Stomach smooth muscle (tissue), 2 donors: ENCODE data around the gene B3GALT6.
"Not testable (repeated sequence)": the region's sequence is repeated elsewhere in the genome, so short reads cannot be mapped to it uniquely, and the experiment has no call there.

Experiments
- H3K27ac ChIP-seq: one replicate; pipeline ENCODE4 v1.7.0; 2013; ENCODE audit warnings: mild to moderate bottlenecking, low read length, inconsistent platforms
- H3K27me3 ChIP-seq, 2 donors: one replicate each; pipeline ENCODE4 v1.7.0; 2013; ENCODE audit warnings: low read length in 2 of 2; ENCODE audit not compliant: insufficient read depth in 2 of 2, control insufficient read depth in 1 of 2
- H3K36me3 ChIP-seq, 2 donors: one replicate each; pipeline ENCODE4 v1.7.0; 2013; ENCODE audit warnings: low read length in 2 of 2; ENCODE audit not compliant: control insufficient read depth in 2 of 2, insufficient read depth in 2 of 2
- H3K4me1 ChIP-seq: one replicate; pipeline ENCODE4 v1.7.0; 2013; ENCODE audit warnings: low read length; ENCODE audit not compliant: control insufficient read depth, insufficient read depth
- H3K4me3 ChIP-seq, 2 donors: one replicate each; pipeline ENCODE4 v1.7.0; 2013; ENCODE audit warnings: low read length in 2 of 2
- H3K9ac ChIP-seq, 2 donors: one replicate each; pipeline ENCODE4 v1.7.0; 2013; ENCODE audit warnings: low read length in 2 of 2, mild to moderate bottlenecking in 1 of 2
- H3K9me3 ChIP-seq, 2 donors: one replicate each; pipeline ENCODE4 v1.7.0; 2013; ENCODE audit warnings: low read length in 2 of 2; ENCODE audit not compliant: control insufficient read depth in 2 of 2
- donor health status: healthy.
- donor health status: Pancreatic carcinoma.

The B3GALT6 gene

DNA sequence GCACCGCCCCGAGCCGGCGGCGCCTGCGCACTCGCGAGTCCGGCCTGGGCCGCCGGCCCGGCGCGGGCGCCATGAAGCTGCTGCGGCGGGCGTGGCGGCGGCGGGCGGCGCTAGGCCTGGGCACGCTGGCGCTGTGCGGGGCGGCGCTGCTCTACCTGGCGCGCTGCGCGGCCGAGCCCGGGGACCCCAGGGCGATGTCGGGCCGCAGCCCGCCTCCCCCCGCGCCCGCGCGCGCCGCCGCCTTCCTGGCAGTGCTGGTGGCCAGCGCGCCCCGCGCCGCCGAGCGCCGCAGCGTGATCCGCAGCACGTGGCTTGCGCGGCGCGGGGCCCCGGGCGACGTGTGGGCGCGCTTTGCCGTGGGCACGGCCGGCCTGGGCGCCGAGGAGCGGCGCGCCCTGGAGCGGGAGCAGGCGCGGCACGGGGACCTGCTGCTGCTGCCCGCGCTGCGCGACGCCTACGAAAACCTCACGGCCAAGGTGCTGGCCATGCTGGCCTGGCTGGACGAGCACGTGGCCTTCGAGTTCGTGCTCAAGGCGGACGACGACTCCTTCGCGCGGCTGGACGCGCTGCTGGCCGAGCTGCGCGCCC is at the start of gene B3GALT6:
Gene B3GALT6 (plus strand): TSS at position 30 of the 588 bp plus-strand sequence. CDS start 42 bp downstream, at position 72.
- no peaks in the 10 kb centered on the region for H3K9me3 ChIP-seq
- peak within 1 kb of the TSS; percentile 68 to 96 for H3K4me3 ChIP-seq
- peaks cover 0 to 1% of the 10 kb centered on the region in 2 donors for H3K27me3 ChIP-seq
- peaks cover 43% of the 10 kb centered on the region for H3K4me1 ChIP-seq
- H3K27ac ChIP-seq = peak within 1 kb of the TSS; percentile 76
- peaks cover 5 to 20% of the 10 kb centered on the region in 2 donors for H3K36me3 ChIP-seq
- peak within 1 kb of the TSS; percentile 81 to 93 for H3K9ac ChIP-seq

DNA sequence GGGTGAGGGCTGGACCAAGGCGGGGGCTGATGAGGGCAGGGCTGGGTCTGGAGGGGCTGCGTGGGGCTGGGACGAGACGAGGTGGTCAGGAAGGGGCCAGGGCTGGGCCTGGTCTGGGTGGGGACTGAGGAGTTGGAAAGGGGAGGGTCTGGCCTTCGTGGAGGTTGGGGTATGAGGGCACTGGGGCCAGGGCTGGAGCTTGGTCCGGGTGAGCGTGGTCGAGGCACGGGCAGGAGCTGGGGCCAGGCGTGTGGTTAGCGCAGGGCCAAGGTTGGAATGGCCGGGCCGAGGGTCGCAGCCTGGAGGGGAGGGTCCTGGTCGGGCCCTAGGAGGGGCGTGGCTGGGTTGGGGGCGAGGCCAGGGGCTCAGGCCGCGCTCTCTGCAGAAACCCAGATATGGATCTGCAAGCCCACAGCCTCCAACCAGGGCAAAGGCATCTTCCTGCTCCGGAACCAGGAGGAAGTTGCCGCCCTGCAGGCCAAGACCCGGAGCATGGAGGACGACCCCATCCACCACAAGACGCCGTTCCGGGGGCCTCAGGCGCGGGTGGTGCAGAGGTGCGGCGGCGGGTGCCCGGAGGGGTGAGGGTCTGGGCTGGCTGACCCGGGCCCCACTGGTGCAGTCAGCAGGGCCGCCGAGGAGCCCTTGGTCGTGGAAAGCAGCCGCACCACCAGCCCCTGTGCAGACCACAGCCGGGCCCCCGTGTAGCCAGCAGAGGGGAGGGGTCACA is 49.4 kb upstream of the B3GALT6 start:
- Histone ChIP-seq H3K4me1 (no peaks in the 10 kb centered on the region), H3K36me3 (no peaks in the 10 kb centered on the region), H3K9me3 (no peaks in the 10 kb centered on the region), H3K9ac (no peak overlapping the region), H3K4me3 (no peak overlapping the region), H3K27me3 (peaks cover 7 to 9% of the 10 kb centered on the region in 2 donors), H3K27ac (no peak overlapping the region)

DNA sequence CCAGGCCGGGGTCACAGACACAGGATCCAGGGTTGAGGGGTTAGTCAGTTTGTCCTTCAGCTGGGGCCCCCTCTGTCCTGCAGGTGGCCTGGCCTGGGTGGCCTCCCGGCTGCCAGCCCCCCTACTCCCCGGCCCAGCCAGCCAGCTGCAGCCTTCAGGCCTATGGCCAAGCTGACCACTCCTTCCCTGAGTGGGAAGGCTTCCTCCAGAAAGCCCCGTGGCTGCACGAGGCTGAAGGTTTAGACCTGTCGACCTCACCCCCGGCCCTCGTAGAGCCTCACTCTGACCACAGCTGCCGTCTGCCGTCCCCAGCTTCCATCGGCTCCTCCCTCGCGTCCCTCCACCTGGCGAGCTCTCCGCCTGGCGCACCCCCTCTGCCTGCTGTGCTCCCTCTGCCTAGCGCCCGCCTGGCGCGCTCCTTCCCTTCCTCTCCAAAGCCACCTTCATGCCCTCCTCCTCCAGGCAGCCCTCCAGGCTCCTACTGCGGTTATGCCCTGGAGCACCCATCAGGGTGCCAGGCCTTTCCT is 48.8 kb upstream of the B3GALT6 start:
- Histone ChIP-seq H3K9me3 (no peaks in the 10 kb centered on the region), H3K9ac (no peak overlapping the region), H3K27me3 (peaks cover 5 to 6% of the 10 kb centered on the region in 2 donors), H3K36me3 (no peaks in the 10 kb centered on the region), H3K4me1 (no peaks in the 10 kb centered on the region), H3K27ac (no peak overlapping the region), H3K4me3 (no peak overlapping the region)

DNA sequence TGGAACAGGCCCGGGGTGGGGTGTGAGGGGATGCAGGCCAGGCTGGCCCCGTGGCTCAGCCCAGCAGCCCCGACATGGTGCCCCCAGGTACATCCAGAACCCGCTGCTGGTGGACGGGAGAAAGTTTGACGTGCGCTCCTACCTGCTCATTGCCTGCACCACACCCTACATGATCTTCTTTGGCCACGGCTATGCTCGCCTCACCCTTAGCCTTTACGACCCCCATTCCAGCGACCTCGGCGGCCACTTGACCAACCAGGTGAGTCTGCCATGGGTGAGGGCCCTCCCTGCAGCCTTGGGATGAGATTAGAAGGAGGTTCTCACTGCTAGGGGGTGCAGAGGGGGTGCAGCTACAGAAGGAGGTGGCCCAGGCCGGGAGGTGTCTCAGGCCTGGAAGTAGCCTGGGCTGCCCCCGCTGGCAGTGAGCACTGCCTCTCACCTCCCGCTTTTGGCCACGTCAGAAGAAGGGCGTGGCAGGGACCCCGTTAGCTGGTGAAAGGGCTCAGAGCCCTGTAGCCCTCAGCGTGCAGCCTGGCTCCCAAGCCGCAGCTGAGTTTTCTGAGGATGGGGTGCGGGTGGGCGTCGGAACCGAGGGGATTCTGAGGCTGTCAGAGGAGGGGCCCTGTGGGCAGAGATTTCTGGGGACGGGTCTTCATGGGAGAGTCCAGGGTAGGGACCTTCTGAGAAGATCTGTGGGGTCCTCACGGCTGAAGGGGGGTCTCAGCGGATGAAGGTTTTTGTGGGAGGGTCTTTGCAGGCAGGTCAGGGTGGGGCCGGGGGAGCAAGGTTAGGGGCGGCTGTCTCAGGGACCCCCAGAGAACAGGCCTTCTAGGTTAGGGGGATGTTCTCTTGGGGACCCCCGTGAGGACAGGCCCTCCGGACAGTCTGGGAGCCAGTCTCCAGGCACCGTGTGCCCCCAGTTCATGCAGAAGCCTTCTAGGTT is 47.9 kb upstream of the B3GALT6 start:
- H3K27ac ChIP-seq = no peak overlapping the region

DNA sequence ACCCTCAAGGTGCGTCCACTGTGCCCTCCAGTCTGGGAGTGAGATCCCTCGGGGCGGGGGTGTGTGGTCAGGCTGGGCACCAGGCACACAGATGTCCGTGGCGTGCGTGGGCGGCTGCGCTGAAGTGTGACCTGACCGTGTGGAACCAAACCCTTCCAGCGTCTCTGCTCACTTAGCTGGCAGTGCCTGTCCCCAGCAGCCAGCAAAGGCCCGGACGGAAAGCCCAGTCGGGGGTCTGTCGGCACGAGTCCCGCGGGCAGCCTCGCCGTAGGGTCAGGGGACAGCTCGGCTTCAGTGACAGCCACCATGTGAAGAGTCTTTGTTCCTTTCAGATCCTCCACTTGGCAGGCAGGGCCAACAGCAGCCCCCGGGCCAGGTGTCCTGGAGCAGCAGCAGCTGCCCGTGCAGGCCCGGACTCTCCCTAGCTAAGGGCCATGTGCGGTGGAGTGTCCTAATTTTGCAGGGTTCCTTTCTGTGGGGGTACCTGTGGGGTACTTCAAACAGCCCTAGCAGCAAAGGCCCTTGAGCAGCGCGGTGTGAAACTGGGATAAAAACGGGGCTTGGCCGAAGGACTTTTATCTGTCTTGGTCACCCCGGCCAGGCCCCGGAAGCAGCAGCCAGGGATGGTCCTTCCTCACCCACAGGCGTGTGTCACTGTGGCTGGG is 46.8 kb upstream of the B3GALT6 start:
- Histone ChIP-seq H3K4me1 (no peaks in the 10 kb centered on the region), H3K9ac (no peak overlapping the region), H3K9me3 (no peaks in the 10 kb centered on the region), H3K27ac (no peak overlapping the region), H3K4me3 (no peak overlapping the region), H3K27me3 (peaks cover 2 to 3% of the 10 kb centered on the region in 2 donors), H3K36me3 (no peaks in the 10 kb centered on the region)

More for the DNA sequence above, 47.9 kb upstream of the B3GALT6 start:
- Histone ChIP-seq H3K36me3 (no peaks in the 10 kb centered on the region), H3K4me1 (no peaks in the 10 kb centered on the region), H3K27me3 (peaks cover 2 to 3% of the 10 kb centered on the region in 2 donors), H3K9me3 (no peaks in the 10 kb centered on the region), H3K4me3 (no peak overlapping the region), H3K9ac (no peak overlapping the region)

DNA sequence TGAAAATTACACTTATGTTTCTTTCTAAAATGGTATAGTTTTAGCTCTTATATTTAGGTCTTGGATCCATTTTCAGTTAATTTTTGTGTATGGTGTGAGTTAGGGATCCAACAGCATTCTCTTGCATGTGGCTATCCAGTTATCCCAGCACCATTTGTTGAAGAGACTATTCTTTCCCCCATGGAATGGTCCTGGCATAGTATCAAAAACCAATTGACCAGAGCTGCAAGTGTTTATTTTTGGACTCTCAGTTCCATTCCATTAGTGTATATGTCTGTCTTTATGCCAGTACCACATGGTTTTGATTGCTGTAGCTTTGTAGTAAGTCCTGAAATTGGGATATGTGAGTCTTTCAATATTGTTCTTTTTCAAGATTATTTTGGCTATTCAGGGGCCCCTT is 44.1 kb upstream of the B3GALT6 start:
- Histone ChIP-seq H3K36me3 (no peaks in the 10 kb centered on the region), H3K9me3 (no peaks in the 10 kb centered on the region), H3K27me3 (no peaks in the 10 kb centered on the region), H3K9ac (no peak overlapping the region), H3K4me1 (no peaks in the 10 kb centered on the region), H3K27ac (no peak overlapping the region), H3K4me3 (no peak overlapping the region)

DNA sequence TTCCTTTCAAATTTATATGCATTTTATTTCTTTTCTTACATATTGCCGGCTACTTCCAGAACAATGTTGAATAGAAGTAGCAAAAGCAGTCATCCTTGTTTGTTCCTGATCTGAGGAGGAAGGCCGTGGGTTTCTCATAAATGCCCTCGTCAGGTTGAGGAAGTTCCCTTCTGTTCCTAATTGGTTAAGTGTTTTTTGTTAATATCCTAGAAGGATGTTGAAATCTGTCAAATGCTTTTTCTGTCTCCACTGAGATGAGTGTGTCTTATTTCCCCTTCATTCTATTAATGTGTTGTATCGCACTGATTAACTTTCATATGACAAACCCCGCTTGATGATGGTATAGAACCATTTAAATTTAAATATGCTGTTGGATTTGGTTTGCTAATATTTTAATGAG is 42.9 kb upstream of the B3GALT6 start:
- no peak overlapping the region for H3K27ac ChIP-seq
- no peaks in the 10 kb centered on the region for H3K36me3 ChIP-seq
- H3K27me3 ChIP-seq = no peaks in the 10 kb centered on the region

DNA sequence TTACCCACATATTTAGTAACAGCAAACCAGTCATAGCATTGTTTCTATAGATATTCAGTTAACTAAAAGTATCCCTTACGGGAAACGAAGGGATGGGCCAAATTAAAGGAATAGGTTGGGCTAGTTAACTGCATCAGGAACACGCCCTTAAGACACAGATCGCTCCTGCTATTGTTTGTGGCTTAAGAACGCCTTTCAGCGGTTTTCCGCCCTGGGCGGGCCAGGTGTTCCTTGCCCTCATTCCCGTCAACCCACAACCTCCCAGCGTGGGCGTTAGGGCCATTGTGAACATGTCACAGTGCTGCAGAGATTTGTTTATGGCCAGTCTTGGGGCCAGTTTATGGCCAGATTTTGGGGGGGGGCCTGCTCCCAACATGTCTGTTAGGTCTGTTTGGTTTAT is 40.3 kb upstream of the B3GALT6 start:
- Histone ChIP-seq H3K27me3 (no peaks in the 10 kb centered on the region), H3K4me3 (no peak overlapping the region), H3K36me3 (no peaks in the 10 kb centered on the region), H3K9me3 (no peaks in the 10 kb centered on the region), H3K27ac (no peak overlapping the region), H3K4me1 (no peaks in the 10 kb centered on the region), H3K9ac (no peak overlapping the region)

More for the DNA sequence above, 42.9 kb upstream of the B3GALT6 start:
- no peaks in the 10 kb centered on the region for H3K9me3 ChIP-seq
- H3K9ac ChIP-seq = no peak overlapping the region
- H3K4me3 ChIP-seq = no peak overlapping the region
- no peaks in the 10 kb centered on the region for H3K4me1 ChIP-seq

DNA sequence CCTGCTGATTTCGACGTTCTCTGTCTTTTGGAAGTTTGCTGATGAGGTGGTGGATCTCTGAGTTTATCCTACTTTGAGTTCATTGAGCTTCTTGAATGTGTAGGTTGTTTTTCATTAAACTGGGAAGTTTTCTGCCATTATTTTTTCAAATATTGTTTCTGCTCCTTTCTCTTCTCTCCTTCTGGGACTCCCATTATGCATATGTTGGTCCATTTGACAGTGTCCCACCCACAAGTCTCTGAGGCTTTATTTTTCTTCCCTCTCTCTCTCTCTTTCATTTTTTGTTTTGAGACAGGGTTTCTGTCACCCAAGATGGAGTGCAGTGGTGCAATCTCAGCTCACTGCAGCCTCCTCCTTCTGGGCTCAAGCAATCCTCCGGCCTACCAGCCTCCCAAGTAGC is 37.3 kb upstream of the B3GALT6 start:
- no peak overlapping the region for H3K9ac ChIP-seq
- H3K9me3 ChIP-seq = no peaks in the 10 kb centered on the region
- no peaks in the 10 kb centered on the region for H3K4me1 ChIP-seq
- no peak overlapping the region for H3K27ac ChIP-seq
- no peak overlapping the region for H3K4me3 ChIP-seq
- H3K27me3 ChIP-seq = no peaks in the 10 kb centered on the region
- H3K36me3 ChIP-seq = no peaks in the 10 kb centered on the region

DNA sequence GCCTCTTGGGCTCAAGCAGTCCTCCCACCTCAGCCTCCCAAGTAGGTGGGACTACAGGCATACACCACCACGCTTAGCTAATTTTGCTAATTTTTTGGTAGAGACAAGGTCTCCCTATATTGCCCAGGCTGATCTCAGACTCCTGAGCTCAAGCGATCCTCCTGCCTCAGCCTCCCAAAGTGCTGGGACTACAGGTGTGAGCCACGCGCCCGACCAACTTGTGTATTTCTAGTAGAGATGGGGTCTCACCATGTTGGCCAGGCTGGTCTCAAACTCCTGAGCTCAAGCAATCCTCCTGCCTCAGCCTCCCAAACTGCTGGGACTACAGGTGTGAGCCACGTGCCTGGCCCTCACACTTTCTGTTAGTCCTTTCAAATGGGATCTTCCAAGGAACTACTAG is 36.3 kb upstream of the B3GALT6 start:
- H3K27ac ChIP-seq, H3K9me3 ChIP-seq, H3K4me3 ChIP-seq, H3K27me3 ChIP-seq, H3K9ac ChIP-seq, H3K4me1 ChIP-seq, H3K36me3 ChIP-seq: not testable (repeated sequence)
